Esophagus squamous epithelium (tissue), 4 donors: ENCODE measurements around the gene RPEL1.
A peak's percentile ranks its signal among the peaks of the same experiment; 100 is the strongest.

ENCODE experiments used
- CTCF ChIP-seq, 6 experiments: fragments of 450-650 bp in 4 of 6; fragments of 200-600 bp in 2 of 6; sonication (generic) in 2 of 6; IDR thresholded peaks; one replicate each; pipeline ENCODE4 v1.5.1; 2016 to 2019; ENCODE audit warnings: antibody characterized with exemption in 6 of 6, mild to moderate bottlenecking in 4 of 6, moderate library complexity in 4 of 6
- POLR2A ChIP-seq, 4 donors: fragments of 450-650 bp; IDR thresholded peaks; one replicate each; pipeline ENCODE4 v1.6.1; 2017; ENCODE audit warnings: antibody characterized with exemption in 4 of 4, mild to moderate bottlenecking in 4 of 4, moderate library complexity in 3 of 4

GRCh38 chr10:103238506-103239252 lies 7.0 kb upstream of the RPEL1 start:
- TF ChIP-seq CTCF (IDR thresholded peaks at IDR 0.05) (peak in 4 of 6 experiments; percentile 8 to 58 (median 18)), POLR2A (IDR thresholded peaks at IDR 0.05) (no peak)
